Endothelial cell of umbilical vein (primary cell): Measurements from ENCODE around the gene ANKDD1A. TPM values are rescaled to one million over a fixed set of nuclear protein-coding genes. Genes with fewer than 3 reads are reported as not detected.
A peak's percentile ranks its signal among the peaks of the same experiment; 100 is the strongest.

ENCODE experiments used
- BruUV-seq: library from RNA; stranded (reverse); fragments of 400-500 nt; replicated peaks from 2 replicates; lab custom pipeline; 2021; lab: Mats Ljungman, UMichigan
- CTCF ChIA-PET: fragments of 300-600, 350-600 bp; sonication (Branson Sonifier 250); formaldehyde crosslinking; loops from one replicate; lab custom pipeline; 2021; ENCODE audit warnings: antibody characterized with exemption, inconsistent platforms; lab: Charles Lee
- POLR2A ChIA-PET: fragments of 300-600, 350-600 bp; sonication (Branson Sonifier 250); formaldehyde crosslinking; loops from one replicate; lab custom pipeline; 2021; ENCODE audit warnings: antibody characterized with exemption, inconsistent platforms; lab: Charles Lee
- DNase-seq: peaks from one replicate; pipeline ENCODE4 v3.0.0-alpha.2; 2011; ENCODE audit warnings: low read depth, low spot score
- FAIRE-seq: peaks from 2 replicates; lab custom pipeline; 2011; peaks lifted over from hg19 to GRCh38; lab: Jason Lieb, UNC
- H2AFZ ChIP-seq: 2 replicates; pipeline ENCODE4 v1.6.0; 2012; ENCODE audit warnings: low read depth, low read length, control low read depth, inconsistent platforms
- H3K27ac ChIP-seq: 2 replicates; pipeline ENCODE4 v1.5.1; 2011; ENCODE audit warnings: low read depth, mild to moderate bottlenecking, control low read depth, low read length, moderate library complexity; ENCODE audit not compliant: insufficient read depth
- H3K27me3 ChIP-seq, 2 experiments: 2 replicates each; pipeline versions ENCODE4 v1.6.0 to v1.6.1; 2011; ENCODE audit warnings: low read length in 2 of 2, mixed read lengths in 1 of 2; ENCODE audit not compliant: control insufficient read depth in 2 of 2, insufficient read depth in 2 of 2
- H3K36me3 ChIP-seq, 2 experiments: 2 replicates in 1 of 2; 3 replicates in 1 of 2; pipeline ENCODE4 v1.5.1; 2011; ENCODE audit warnings: low read length in 2 of 2, mild to moderate bottlenecking in 1 of 2, moderate library complexity in 1 of 2; ENCODE audit not compliant: control insufficient read depth in 2 of 2, insufficient read depth in 2 of 2; ENCODE audit errors: extremely low read depth in 1 of 2
- H3K4me1 ChIP-seq: 3 replicates; pipeline ENCODE4 v1.5.1; 2011; ENCODE audit warnings: mild to moderate bottlenecking, low read length; ENCODE audit not compliant: control insufficient read depth, insufficient read depth; ENCODE audit errors: extremely low read depth
- H3K4me2 ChIP-seq: 2 replicates; pipeline ENCODE4 v1.6.1; 2011; ENCODE audit warnings: low read length, control low read depth, mixed read lengths; ENCODE audit not compliant: insufficient read depth
- H3K4me3 ChIP-seq, 3 experiments: fragments of 200-600 bp in 1 of 3; sonication (generic), shearing (Covaris generic) in 1 of 3; replicated peaks in 1 of 3; 2 replicates each; pipeline ENCODE4 v1.5.1; 2011 to 2016; ENCODE audit warnings: control low read depth in 3 of 3, low read length in 3 of 3, mild to moderate bottlenecking in 2 of 3, inconsistent platforms in 1 of 3, low read depth in 1 of 3, moderate library complexity in 1 of 3; ENCODE audit not compliant: insufficient read depth in 1 of 3
- H3K79me2 ChIP-seq: 2 replicates; pipeline ENCODE4 v1.6.0; 2012; ENCODE audit warnings: low read length, inconsistent platforms; ENCODE audit not compliant: control insufficient read depth, insufficient read depth
- H3K9ac ChIP-seq: replicated peaks from 2 replicates; pipeline ENCODE3; 2011; ENCODE audit warnings: low read length, control low read depth; ENCODE audit not compliant: insufficient read depth; ENCODE audit errors: extremely low read depth
- H3K9me1 ChIP-seq: replicated peaks from 3 replicates; pipeline ENCODE4 v1.6.0; 2011; ENCODE audit warnings: mild to moderate bottlenecking, low read length; ENCODE audit not compliant: control insufficient read depth, insufficient read depth; ENCODE audit errors: extremely low read depth
- H3K9me3 ChIP-seq: replicated peaks from 2 replicates; pipeline ENCODE4 v1.5.1; 2012; ENCODE audit warnings: low read length, inconsistent platforms; ENCODE audit not compliant: control insufficient read depth, insufficient read depth
- H4K20me1 ChIP-seq: replicated peaks from 2 replicates; pipeline ENCODE3; 2011; ENCODE audit warnings: mild to moderate bottlenecking, low read length; ENCODE audit not compliant: control insufficient read depth, insufficient read depth; ENCODE audit errors: extremely low read depth
- EZH2 ChIP-seq: IDR thresholded peaks from 2 replicates; pipeline ENCODE4 v1.6.1; 2012; ENCODE audit warnings: borderline replicate concordance, low read depth, mild to moderate bottlenecking, moderate library complexity, low read length, inconsistent platforms; ENCODE audit not compliant: severe bottlenecking
- FOS ChIP-seq: IDR thresholded peaks from 2 replicates; pipeline ENCODE4 v1.6.1; 2011; ENCODE audit warnings: mild to moderate bottlenecking, low read length, moderate library complexity, borderline replicate concordance; ENCODE audit not compliant: insufficient read depth
- GATA2 ChIP-seq: IDR thresholded peaks from 2 replicates; pipeline ENCODE4 v1.7.0; 2011; ENCODE audit warnings: low read depth, mild to moderate bottlenecking, moderate library complexity, mixed read lengths, low read length; ENCODE audit not compliant: insufficient read length, insufficient read depth
- JUN ChIP-seq: IDR thresholded peaks from 2 replicates; pipeline ENCODE4 v1.6.1; 2011; ENCODE audit warnings: borderline replicate concordance, low read depth; ENCODE audit not compliant: insufficient read length, insufficient read depth
- MYC ChIP-seq: IDR thresholded peaks from one replicate; pipeline ENCODE4 v1.6.1; 2011; ENCODE audit warnings: mild to moderate bottlenecking, low read depth, low read length
- POLR2A ChIP-seq: IDR thresholded peaks from 2 replicates; pipeline ENCODE4 v1.6.1; 2012; ENCODE audit warnings: low read depth, mild to moderate bottlenecking, control low read depth, low read length
- POLR2AphosphoS5 ChIP-seq: IDR thresholded peaks from 2 replicates; pipeline ENCODE4 v1.6.1; 2012; ENCODE audit warnings: low read depth, mild to moderate bottlenecking, control low read depth, low read length, moderate library complexity; ENCODE audit not compliant: insufficient read depth
- dilution Hi-C: fragments of 300-500 bp; cut with MboI; formaldehyde crosslinking; loops from one replicate; pipeline ENCODE4 v1.15.0; 2019; ENCODE audit warnings: low sequenced_read_pairs; ENCODE audit not compliant: extremely low pct_ligation_motif_present
- intact Hi-C: fragments of 100-400 bp; cut with micrococcal nuclease; formaldehyde crosslinking; loops from one replicate; pipeline ENCODE4 v1.10.0; 2022
- polyA plus RNA-seq, 4 experiments: library from polyadenylated mRNA; depleted of rRNA in 3 of 4; stranded (reverse) in 3 of 4; unstranded in 1 of 4; fragments of >200 nt; gene quantifications; 2 replicates each; pipeline versions ENCODE4 v1.2.1 to v1.2.3, GENCODE V29; 2011 to 2012; ENCODE audit warnings: missing spikeins in 1 of 4
- total RNA-seq: library from RNA; stranded (reverse); gene quantifications from 2 replicates; pipeline ENCODE4 v1.2.3, GENCODE V29; 2021
- TF ChIP-seq, protein P1 (sequence below), 2 donors: IDR thresholded peaks; 1 replicate in 1 of 2; 2 replicates in 1 of 2; pipeline ENCODE4 v1.5.1; 2011; ENCODE audit warnings: low read length in 2 of 2, mild to moderate bottlenecking in 2 of 2, moderate library complexity in 2 of 2, control low read depth in 1 of 2, inconsistent platforms in 1 of 2, low read depth in 1 of 2; ENCODE audit not compliant: insufficient read depth in 1 of 2; ENCODE audit errors: extremely low read depth in 1 of 2
- TF ChIP-seq, protein P2 (sequence below): IDR thresholded peaks from 2 replicates; pipeline ENCODE4 v1.6.1; 2011; ENCODE audit not compliant: insufficient read depth, insufficient read length

The ANKDD1A gene
- total and polyA plus RNA-seq, 2 donors (not counting 3 experiments of a cell fraction or from before 2014, with no cell fraction given): 2.0 to 2.4 TPM

DNA sequence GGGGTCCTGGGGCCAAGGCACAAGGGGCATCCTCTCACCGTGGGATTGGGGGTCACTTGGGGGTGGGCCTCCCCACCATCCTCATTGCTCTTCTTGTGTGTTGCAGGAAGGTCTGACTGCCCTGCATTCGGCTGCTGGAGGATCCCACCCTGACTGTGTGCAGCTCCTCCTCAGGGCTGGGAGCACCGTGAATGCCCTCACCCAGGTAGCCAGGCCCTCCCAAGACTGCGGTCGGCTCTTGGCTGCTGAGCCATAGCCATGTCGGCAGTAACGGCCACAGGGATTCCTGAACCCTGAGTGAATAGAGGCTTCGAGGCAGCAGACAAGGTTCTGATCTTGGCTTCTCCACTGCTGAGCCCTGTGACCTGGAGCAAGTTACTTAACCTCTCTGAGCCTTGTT, 19.7 kb downstream of the ANKDD1A start:
- no peak for TF ChIP-seq EZH2
- Histone ChIP-seq H3K4me1 (peaks cover 11% of the 10 kb centered on the region), H3K4me3 (no peak overlapping the region), H3K27ac (no peak overlapping the region), H3K79me2 (no peaks in the 10 kb centered on the region), H2AFZ (peak overlapping the region; percentile 72), H3K9me3 (no peaks in the 10 kb centered on the region), H3K9ac (no peak overlapping the region), H3K4me2 (no peak overlapping the region), H3K9me1 (no peaks in the 10 kb centered on the region), H3K27me3 (no peaks in the 10 kb centered on the region), H4K20me1 (no peaks in the 10 kb centered on the region), H3K36me3 (no peaks in the 10 kb centered on the region)
- no TSS peak for BruUV-seq
- dilution Hi-C loops: no loop called here
- FAIRE-seq: no peak
- ChIA-PET POLR2A (no interaction called here), CTCF (interaction anchor here (0.7 to 0.8 kb wide), 2 partner anchors 26 to 96 kb away, joined by 3 to 4 read pairs; no protein-coding TSS in a partner anchor)
- intact Hi-C loops: no loop called here
- DNase-seq: no peak

DNA sequence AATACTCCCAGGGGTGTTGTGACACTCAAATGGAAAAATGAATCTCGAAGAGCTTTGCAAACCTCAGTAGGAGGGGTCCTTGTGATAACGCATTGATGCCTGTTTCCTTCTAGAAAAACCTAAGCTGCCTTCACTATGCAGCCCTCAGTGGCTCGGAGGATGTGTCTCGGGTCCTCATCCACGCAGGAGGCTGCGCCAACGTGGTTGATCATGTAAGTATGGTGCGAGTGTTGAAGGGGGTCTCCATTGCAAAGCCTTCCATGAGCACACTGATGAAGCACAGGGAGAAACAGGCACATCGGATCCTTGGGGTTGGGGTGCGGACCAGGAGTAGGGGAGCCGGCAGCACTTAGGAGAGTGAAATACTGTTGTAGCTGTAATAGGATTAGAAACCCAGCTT, 22.3 kb downstream of the ANKDD1A start:
- Histone ChIP-seq H3K4me1 (peaks cover 17% of the 10 kb centered on the region), H4K20me1 (no peaks in the 10 kb centered on the region), H3K27ac (no peak overlapping the region), H2AFZ (no peak overlapping the region), H3K9me3 (no peaks in the 10 kb centered on the region), H3K9me1 (no peaks in the 10 kb centered on the region), H3K36me3 (no peaks in the 10 kb centered on the region), H3K4me2 (no peak overlapping the region), H3K79me2 (no peaks in the 10 kb centered on the region), H3K27me3 (no peaks in the 10 kb centered on the region), H3K9ac (no peak overlapping the region), H3K4me3 (no peak overlapping the region)
- POLR2A ChIA-PET: interaction anchor here (0.7 kb wide), 1 partner anchor 206 kb away, joined by 11 read pairs; no protein-coding TSS in a partner anchor
- no peak for FAIRE-seq
- CTCF ChIA-PET: interaction anchor here (0.6 to 0.8 kb wide), 2 partner anchors 51 to 206 kb away, joined by 3 to 4 read pairs; no protein-coding TSS in a partner anchor
- intact Hi-C loops: no loop called here
- TF ChIP-seq, protein P1, sequence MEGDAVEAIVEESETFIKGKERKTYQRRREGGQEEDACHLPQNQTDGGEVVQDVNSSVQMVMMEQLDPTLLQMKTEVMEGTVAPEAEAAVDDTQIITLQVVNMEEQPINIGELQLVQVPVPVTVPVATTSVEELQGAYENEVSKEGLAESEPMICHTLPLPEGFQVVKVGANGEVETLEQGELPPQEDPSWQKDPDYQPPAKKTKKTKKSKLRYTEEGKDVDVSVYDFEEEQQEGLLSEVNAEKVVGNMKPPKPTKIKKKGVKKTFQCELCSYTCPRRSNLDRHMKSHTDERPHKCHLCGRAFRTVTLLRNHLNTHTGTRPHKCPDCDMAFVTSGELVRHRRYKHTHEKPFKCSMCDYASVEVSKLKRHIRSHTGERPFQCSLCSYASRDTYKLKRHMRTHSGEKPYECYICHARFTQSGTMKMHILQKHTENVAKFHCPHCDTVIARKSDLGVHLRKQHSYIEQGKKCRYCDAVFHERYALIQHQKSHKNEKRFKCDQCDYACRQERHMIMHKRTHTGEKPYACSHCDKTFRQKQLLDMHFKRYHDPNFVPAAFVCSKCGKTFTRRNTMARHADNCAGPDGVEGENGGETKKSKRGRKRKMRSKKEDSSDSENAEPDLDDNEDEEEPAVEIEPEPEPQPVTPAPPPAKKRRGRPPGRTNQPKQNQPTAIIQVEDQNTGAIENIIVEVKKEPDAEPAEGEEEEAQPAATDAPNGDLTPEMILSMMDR (IDR thresholded peaks at IDR 0.05; ENCODE audit: extremely low read depth in 1 of 2, insufficient read depth in 1 of 2, low read depth in 1 of 2, low read length in 2 of 2): no peak
- TF ChIP-seq GATA2: no peak
- TF ChIP-seq, protein P2, sequence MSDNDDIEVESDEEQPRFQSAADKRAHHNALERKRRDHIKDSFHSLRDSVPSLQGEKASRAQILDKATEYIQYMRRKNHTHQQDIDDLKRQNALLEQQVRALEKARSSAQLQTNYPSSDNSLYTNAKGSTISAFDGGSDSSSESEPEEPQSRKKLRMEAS: no peak
- no peak for TF ChIP-seq EZH2
- no peak for TF ChIP-seq MYC
- TF ChIP-seq JUN: no peak
- no peak for TF ChIP-seq POLR2A
- no peak for TF ChIP-seq FOS
- no peak for TF ChIP-seq POLR2AphosphoS5
- no TSS peak for BruUV-seq
- no peak for DNase-seq
- dilution Hi-C loops: no loop called here
